GM19372 (cell line): ENCODE results near the gene MATN4.
A peak's percentile ranks its signal among the peaks of the same experiment; 100 is the strongest.

Source experiments
- ATAC-seq: cut with Tn5 transposase; IDR thresholded peaks from one replicate; pipeline ENCODE4 v1.9.1; 2021; ENCODE audit warnings: mild to moderate bottlenecking, low read depth, moderate library complexity; ENCODE audit not compliant: unreplicated experiment

The MATN4 gene

DNA sequence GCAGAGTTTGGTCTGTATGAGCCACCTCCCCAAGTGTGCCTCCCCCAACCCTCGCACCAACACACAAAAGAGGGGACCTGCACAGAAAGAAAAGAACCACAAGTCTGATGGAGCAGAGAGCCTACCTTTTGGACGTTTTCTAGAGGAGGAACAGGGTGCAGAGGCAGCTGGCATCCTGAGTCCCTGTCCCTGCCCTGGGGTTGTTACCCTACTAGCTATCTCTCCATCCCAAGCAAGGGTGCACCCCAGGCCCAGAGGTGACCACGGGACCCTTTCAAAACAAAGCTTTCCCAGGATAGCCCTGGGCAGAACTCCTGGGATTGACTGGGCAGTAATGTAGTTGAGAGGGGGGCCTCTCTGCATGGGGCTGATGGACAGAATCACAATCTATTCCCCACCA, 9.7 kb upstream of the MATN4 start:
- ATAC-seq, result no peak

GRCh38 chr20:45316150-45317080, 8.3 kb upstream of the MATN4 start:
- ATAC-seq, result no peak

GRCh38 chr20:45315672-45316071, 7.6 kb upstream of the MATN4 start:
- ATAC-seq, result no peak

- no peak for ATAC-seq
Measured at GRCh38 chr20:45313943-45314342, 5.8 kb upstream of the MATN4 start.

DNA sequence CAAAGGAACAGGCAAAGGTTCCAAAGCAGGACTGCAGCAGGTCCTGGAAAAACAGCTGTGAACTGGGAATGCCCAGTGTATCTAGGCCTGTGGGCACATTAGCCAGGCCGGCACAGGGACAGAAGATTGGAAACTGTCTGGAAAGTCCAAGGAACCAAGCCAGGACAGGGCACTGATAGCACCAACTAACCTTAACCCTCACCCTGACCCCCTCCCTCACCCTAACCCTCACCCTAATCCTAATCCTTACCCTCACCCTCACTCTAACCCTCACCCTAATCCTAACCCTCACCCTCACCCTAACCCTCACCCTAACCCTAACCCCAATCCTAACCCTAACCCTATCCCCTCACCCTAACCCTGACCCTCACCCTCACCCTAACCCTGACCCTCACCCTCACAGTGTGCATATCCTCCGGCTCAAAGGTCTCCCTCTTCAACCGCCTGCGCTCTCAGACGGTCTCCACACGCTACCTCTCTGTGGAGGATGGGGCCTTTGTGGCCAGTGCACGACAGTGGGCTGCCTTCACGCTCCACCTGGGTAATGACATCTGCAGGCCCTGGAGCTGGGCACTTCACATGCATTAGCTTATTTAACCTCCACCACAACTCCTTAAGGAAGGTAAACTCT, 5.1 kb upstream of the MATN4 start:
- no peak for ATAC-seq

- ATAC-seq, result no peak
Measured at GRCh38 chr20:45312241-45312640, 4.1 kb upstream of the MATN4 start.

DNA sequence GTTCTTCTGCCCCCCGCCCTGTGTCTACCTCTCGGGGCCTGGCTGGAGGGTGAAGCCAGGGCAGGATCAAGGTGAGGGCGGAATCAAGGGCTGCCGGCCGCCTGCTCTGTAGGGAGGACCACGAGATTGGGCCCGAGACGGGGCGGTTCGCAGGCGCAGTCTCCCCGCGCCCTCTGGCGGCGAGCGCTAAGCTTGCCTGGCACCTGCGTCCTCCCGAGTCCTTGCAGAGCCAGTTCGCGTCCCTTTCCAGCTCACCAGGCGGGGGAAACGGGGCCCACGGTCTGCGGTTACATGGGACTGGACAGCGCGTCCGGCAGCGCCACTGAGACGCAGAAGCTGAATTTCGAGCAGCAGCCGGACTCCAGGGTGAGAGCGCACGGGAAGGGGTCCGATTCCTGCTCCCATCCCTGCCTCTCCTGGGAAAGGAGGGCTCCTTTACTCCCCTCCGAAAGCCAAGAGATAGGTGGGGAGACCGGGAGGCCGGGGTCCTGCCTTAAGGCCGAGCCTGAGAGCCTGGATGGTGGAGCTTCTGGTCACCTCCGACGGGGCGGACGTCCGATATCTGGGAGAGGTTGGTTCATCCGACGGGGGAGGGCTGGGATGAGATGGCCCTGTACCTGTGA, 3.6 kb upstream of the MATN4 start:
- ATAC-seq, result no peak

- no peak for ATAC-seq
Measured at GRCh38 chr20:45309075-45309474, 976 bp upstream of the MATN4 start.

DNA sequence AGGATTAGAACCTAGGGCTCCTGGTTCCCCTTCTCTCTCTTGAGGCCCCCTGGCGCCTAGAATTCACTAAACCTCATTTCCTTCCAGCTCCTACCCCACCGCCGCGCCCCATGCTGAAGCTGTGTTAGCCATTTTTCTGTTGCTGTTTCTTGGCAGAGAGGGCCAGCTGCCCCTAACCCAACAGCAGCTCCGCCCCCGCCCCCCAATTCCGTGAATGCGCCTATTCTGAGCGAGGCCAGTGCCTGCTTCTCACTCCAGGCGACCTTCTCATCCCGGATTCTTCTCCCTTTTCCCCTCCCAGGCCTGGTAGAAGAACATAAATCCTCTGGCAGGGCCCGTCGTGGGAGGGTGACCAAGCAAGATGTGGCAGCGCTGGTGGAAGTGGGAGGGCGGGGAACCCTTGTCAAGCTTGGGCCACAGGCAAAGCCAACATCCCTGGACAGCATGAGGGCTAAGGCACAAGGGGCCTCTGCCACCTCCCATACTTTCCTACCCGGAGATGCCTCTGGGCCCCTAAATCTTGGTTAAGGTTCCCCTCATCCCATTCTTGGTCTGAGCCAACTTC, 941 bp downstream of the MATN4 start:
- no peak for ATAC-seq

- no peak for ATAC-seq
Measured at GRCh38 chr20:45306431-45306982, 1.6 kb downstream of the MATN4 start, which contains the start of gene RBPJL. RBPJL (plus strand) TSS chr20:45306840; CDS start chr20:45306923, 83 bp downstream.

DNA sequence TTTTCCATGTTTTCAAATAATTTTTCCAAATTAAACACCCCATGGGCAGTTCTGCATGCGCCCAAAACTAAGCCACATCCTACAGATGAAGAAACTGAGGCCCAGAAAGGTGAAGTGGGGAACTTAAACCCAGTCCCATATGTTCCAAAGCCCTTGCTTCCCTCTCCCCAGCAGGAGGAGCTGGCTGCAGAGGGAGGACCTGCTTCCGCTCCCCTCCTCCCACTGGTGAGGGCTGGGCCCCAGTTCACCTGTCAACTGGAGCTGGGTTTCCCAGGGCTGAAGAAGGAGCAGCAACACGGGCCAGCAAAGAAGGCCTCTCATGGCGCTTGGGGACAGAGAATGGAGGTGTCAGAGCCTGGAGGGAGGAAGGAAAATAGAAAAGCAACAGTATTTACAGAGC, 2.8 kb downstream of the MATN4 start:
- ATAC-seq, result no peak

DNA sequence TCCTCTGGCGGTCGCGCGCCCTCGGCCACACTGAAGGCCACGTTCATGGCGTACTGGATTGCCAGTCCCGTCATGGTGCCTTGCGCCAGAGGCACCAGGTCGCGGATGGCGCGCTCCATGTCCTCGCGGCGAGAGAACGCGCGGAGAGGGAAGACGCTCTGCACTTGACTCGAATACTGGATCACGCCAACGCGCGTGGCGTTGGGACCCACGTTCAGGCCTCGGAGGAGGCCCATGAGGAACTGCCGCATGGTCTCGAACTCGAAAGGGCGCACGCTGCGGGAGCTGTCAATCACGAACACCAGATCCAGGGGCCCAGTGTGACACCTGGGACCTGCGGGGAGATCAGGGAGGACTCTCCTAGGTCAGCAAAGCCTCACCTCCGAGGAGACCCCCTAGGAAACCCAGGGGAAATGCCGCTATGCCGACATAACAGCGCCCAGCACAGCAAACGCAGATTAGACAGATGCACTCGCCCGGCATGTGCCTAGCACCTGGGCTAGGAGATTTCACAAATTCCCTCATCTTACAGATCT, 3.6 kb downstream of the MATN4 start:
- no peak for ATAC-seq

DNA sequence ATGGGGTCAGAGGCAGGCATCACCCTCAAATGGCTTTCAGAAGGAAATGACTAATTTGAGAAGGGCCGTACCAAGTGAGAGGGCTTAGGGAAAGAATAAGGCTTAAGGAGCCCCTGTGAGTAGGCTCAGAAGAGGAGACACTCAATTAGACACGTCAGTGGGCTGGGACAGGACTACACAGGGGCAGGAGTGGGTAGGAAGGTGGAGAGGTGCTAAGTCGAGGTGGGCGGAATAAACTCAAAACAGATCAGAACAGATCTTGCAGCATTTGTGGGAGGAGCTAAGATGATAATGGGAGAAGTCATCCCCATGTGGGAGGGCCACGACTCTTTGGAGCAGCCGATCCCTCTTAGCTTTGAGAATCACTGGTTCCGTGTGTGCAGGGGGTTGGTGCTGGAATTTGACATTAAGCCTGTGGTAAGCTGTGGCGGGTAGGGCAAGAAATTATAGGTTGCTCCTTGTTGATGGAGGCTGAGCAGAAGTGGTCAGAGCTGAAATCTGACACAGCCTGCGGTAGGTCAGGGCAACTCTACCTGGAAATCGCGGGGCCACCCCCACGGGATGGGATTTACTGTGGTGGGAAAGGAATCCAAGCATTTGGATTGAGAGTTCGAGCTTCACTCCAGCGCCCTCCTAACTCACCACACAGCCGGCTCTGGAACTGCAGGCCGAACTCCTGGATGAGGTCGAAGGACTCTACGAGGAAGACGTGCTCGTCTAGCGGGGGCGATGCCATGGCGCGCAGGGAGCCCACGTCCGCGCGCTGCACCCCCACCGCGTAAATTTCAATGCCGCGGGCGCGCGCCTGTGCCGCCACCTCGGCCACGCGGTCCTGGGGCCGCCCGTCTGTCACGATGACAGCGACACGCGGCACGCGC, 4.3 kb downstream of the MATN4 start:
- ATAC-seq, result no peak

- ATAC-seq, result no peak
Measured at GRCh38 chr20:45301824-45302271, 6.3 kb downstream of the MATN4 start.

- peak; percentile 51 for ATAC-seq
Measured at GRCh38 chr20:45300961-45301360, 7.1 kb downstream of the MATN4 start.

DNA sequence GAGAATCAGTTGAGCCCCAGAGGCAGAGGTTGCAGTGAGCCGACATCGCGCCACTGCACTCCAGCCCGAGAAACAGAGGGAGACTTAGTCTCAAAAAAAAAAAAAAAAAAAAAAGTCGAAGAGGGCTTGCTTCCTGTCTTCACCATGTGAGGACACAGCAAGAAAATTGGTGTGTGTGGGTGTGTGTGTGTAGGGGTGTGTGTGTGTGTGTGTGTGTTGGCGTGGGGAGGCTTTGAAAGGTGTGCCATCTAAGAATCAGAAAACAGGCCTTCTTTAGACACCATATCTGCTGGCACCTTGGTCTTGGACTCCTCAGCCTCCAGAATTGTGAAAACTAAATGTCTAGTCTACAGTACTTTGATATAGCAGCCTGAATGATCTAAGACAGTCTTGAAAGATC, 8.3 kb downstream of the MATN4 start:
- no peak for ATAC-seq

DNA sequence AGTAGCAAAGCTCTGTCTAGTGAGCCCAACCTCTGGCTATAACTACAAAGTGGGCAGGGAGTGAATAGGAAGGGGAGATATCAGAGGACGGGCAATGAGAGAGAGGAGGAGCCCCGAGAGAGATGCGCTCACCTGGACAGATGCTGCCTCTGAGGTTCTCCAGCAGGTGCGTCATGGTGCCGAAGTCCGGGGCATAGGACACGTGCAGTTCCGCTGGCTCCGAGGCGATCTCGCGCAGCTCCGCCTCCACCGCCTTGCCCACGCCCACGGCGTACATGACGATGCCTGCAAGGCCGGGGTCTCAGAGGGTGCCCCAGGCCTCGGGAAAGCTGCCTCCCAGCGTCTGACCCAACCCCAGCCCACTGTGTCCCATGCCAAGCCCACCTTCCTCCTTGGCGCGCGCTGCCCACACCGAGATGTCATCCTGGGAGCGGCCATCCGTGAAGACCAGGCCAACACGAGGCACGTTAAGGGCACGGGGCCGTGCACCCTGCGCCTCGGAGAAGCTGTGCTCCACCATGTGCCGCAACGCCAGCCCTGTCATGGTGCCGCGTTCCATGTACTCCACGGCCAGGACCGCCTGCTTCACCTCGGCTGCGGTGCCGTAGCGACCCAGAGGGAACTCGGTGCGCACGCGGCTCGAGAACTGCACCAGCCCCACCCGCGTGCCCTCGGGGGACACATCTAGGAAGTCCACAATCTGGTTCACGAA, 10.2 kb downstream of the MATN4 start:
- no peak for ATAC-seq

GRCh38 chr20:45294659-45295058, 13.4 kb downstream of the MATN4 start:
- ATAC-seq, result no peak

GRCh38 chr20:45294003-45294368, 14.1 kb downstream of the MATN4 start:
- ATAC-seq, result no peak
